Neutrophil (primary cell): Measurements from ENCODE around the gene DOK3.
A peak's percentile ranks its signal among the peaks of the same experiment; 100 is the strongest.

Experiments
- H3K27ac ChIP-seq: fragments of 200-600 bp; sonication (generic); 2 replicates; pipeline ENCODE4 v1.5.1; 2016; ENCODE audit warnings: mild to moderate bottlenecking, moderate library complexity
- H3K27me3 ChIP-seq: fragments of 200-600 bp; sonication (generic); 2 replicates; pipeline ENCODE4 v1.6.0; 2016; ENCODE audit warnings: mild to moderate bottlenecking
- H3K36me3 ChIP-seq: fragments of 200-600 bp; sonication (generic); 2 replicates; pipeline ENCODE4 v1.5.1; 2017
- H3K4me1 ChIP-seq, 2 experiments: fragments of 200-600 bp in 1 of 2; sonication (generic) in 1 of 2; 1 replicate in 1 of 2; 2 replicates in 1 of 2; pipeline versions ENCODE4 v1.5.1 to v1.6.1; 2013 to 2016; ENCODE audit warnings: low read depth in 1 of 2, low read length in 1 of 2, mild to moderate bottlenecking in 1 of 2, moderate library complexity in 1 of 2; ENCODE audit not compliant: control insufficient read depth in 1 of 2, insufficient read depth in 1 of 2
- H3K4me3 ChIP-seq, 2 experiments: fragments of 200-600 bp in 1 of 2; sonication (generic) in 1 of 2; 1 replicate in 1 of 2; 2 replicates in 1 of 2; pipeline ENCODE4 v1.5.1; 2013 to 2016; ENCODE audit warnings: low read depth in 1 of 2, low read length in 1 of 2, mild to moderate bottlenecking in 1 of 2, moderate library complexity in 1 of 2
- H3K9me3 ChIP-seq: fragments of 200-600 bp; sonication (generic); 2 replicates; pipeline ENCODE4 v1.5.1; 2016
- TF ChIP-seq, protein P1 (sequence below): fragments of 200-600 bp; sonication (generic); IDR thresholded peaks from 2 replicates; pipeline ENCODE4 v1.5.1; 2016; ENCODE audit warnings: antibody characterized with exemption

Gene DOK3

DNA sequence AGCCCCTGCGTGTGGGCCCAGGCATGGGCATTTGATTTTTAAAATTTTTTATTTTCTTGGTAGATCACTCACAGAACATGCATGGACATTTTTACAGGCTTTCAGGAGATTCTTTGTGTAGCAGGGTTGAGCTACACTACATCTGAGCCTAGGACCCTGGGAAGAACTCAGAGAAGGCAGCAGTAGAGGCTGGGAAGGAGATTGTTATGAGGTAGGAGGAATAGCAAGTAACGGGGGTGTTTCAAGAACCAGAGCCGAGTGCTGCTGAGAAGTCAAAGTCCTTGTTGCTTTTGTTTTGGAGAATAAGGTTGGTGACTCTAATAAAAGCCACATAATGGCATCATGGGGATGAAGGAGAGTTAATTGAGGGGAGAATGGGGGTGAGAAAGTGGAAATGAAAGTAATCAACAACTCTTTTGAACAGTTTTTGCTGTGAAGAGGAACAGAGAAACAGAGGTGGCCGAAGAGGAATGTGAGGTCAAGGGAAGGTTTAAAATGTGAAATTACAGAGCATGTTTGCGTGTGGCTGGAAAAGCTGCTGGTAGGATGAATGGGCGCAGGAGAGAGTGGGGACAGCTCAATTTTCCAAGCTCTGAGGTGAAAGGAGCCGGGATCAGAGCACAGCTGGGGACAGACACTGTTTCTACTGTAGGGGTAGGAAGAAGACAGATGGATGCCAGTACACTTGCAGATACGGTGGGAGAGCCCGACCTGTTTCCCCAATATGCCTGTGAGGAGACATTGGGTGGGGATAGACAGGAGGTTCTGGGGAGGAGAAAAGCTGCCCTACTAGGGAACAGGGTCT is 7.5 kb downstream of the DOK3 start:
- Histone ChIP-seq H3K27ac (peak overlapping the region; percentile 75), H3K4me3 (no peak overlapping the region), H3K4me1 (peaks cover 57 to 69% of the 10 kb centered on the region in 2 experiments), H3K36me3 (peaks cover 61% of the 10 kb centered on the region), H3K9me3 (no peaks in the 10 kb centered on the region), H3K27me3 (no peaks in the 10 kb centered on the region)
- TF ChIP-seq, protein P1, sequence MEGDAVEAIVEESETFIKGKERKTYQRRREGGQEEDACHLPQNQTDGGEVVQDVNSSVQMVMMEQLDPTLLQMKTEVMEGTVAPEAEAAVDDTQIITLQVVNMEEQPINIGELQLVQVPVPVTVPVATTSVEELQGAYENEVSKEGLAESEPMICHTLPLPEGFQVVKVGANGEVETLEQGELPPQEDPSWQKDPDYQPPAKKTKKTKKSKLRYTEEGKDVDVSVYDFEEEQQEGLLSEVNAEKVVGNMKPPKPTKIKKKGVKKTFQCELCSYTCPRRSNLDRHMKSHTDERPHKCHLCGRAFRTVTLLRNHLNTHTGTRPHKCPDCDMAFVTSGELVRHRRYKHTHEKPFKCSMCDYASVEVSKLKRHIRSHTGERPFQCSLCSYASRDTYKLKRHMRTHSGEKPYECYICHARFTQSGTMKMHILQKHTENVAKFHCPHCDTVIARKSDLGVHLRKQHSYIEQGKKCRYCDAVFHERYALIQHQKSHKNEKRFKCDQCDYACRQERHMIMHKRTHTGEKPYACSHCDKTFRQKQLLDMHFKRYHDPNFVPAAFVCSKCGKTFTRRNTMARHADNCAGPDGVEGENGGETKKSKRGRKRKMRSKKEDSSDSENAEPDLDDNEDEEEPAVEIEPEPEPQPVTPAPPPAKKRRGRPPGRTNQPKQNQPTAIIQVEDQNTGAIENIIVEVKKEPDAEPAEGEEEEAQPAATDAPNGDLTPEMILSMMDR, result no peak

DNA sequence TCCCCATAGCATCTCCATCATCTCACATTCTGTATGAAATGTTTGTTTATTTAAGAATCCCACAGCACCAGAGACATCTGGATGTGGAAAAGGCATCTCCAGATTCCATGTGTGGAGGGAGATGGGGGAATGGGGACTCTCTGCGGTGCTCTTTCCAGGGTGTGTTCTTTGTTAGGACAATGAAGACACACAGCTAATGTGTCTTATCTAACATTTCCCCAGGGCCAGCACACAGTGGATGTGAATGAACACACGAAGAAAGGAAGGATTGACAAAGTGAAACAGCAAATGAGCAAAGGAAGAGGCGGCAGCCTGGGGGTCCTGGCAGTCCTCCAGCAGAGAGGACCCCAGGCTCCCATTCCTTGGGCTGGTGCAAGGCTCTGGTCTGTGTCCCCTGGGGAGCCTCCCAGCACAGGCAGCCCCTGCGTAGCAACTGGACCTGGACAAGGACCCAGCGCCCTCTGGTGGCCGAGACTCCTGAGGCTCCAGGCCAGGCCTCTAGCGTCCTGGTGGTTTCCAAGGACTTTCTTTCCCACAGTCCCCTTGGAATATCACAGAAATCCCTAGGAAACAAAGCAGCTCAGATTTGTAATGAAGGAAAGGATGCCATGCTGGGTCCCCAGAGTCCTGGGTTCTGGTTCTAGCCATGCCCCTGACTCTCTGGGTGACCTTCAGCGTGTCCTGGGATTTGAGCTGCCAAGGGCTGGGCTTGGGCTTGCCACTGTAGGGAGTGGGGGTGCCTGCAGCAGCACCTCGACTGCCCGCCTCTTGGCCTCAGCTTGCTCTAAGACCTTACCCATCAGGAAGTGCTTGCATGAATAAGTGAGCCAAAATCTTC is 8.7 kb downstream of the DOK3 start:
- H3K27ac ChIP-seq, result peak overlapping the region; percentile 75
- H3K4me3 ChIP-seq, result peak overlapping the region in 1 of 2 experiments; percentile 25

DNA sequence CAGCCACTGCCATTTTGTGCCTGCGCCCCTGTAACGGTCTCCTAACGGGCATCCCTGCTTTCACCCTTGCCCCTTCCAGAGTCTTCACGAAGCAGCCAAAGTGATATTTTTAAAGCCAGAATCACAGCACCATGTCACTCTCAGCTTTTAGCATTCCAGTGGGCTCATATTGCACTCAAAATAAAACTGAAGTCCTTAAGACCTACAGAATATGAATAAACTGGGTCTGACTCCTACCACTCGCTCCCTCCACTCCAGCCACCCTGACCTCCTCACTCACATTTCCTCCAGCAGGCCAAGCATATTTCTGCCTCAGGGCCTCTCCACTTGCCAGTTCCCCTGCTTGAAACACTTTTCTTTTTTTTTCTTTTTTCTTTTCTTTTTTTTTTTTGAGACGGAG is 9.8 kb downstream of the DOK3 start:
- Histone ChIP-seq H3K27me3 (no peaks in the 10 kb centered on the region), H3K4me1 (peaks cover 56 to 70% of the 10 kb centered on the region in 2 experiments), H3K36me3 (peaks cover 54% of the 10 kb centered on the region), H3K9me3 (no peaks in the 10 kb centered on the region), H3K4me3 (no peak overlapping the region), H3K27ac (no peak overlapping the region)
- TF ChIP-seq, protein P1, result no peak

More for the DNA sequence above, 8.7 kb downstream of the DOK3 start:
- peaks cover 54% of the 10 kb centered on the region for H3K36me3 ChIP-seq
- H3K9me3 ChIP-seq, result no peaks in the 10 kb centered on the region
- peaks cover 53 to 69% of the 10 kb centered on the region in 2 experiments for H3K4me1 ChIP-seq
- H3K27me3 ChIP-seq, result no peaks in the 10 kb centered on the region
- TF ChIP-seq, protein P1, result peak; percentile 81

DNA sequence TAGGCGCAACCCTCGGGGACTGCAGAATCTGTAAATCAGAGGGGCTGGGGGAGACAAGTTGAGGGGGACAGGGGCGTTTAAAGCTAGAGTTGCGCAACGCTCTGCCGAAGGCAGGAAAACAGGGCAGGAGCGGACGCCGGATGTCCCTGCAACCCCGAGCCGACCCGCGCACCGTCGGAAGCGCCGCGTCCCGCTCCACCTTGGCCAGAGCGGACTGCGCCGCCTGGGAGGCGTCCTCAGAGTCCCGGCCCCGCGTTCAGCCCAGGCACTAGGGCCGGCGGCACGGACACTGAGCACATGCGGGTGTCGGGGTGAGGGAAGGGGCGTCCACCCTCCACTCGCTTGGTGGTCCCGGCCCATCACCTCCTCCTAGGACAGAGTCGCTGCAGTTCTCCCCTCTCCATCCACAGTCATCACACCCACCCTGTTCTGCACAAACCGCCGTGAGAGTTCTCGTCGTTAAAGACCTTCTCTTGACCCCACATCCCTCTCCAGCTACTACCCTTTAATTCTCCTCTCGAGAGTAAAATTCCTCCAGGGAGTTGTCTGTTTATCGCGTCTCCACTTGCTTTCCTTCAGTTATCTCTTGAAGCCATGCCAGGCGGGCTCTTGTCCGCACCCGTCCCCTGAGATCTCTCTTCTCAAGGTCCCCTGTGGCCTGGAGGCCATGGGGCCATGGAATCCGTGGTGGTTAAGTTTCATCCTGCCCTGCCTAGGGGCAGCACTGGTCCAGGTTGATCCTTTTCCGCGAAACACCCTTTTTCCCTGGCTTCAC is 11.4 kb downstream of the DOK3 start:
- Histone ChIP-seq H3K36me3 (peaks cover 51% of the 10 kb centered on the region), H3K27ac (peak overlapping the region; percentile 99)

More for the DNA sequence above, 11.4 kb downstream of the DOK3 start:
- Histone ChIP-seq H3K4me3 (peak overlapping the region; percentile 90 to 99), H3K27me3 (no peaks in the 10 kb centered on the region), H3K4me1 (peaks cover 72 to 86% of the 10 kb centered on the region in 2 experiments), H3K9me3 (no peaks in the 10 kb centered on the region)
- TF ChIP-seq, protein P1, result no peak
